Adrenal gland (tissue), 5 donors: Measurements from ENCODE around the gene RIPOR2.

Source experiments
- CTCF ChIP-seq, 6 experiments: fragments of 450-650 bp in 4 of 6; fragments of 200-600 bp in 2 of 6; sonication (generic) in 1 of 6; IDR thresholded peaks; 1 replicate in 5 of 6; 2 replicates in 1 of 6; pipeline versions ENCODE4 v1.5.1 to v1.8.0; 2016 to 2021; ENCODE audit warnings: antibody characterized with exemption in 6 of 6, mild to moderate bottlenecking in 2 of 6, moderate library complexity in 1 of 6
- POLR2A ChIP-seq, 2 donors: fragments of 450-650 bp; IDR thresholded peaks; one replicate each; pipeline ENCODE4 v1.6.1; 2017; ENCODE audit warnings: antibody characterized with exemption in 2 of 2, mild to moderate bottlenecking in 2 of 2, moderate library complexity in 1 of 2
- donor health status: DM: no; HTN: no; CAD: no.

GRCh38 chr6:24876499-24877465 lies 59.0 kb downstream of the RIPOR2 start:
- TF ChIP-seq CTCF (IDR thresholded peaks at IDR 0.05) (no peak), POLR2A (IDR thresholded peaks at IDR 0.05) (no peak)
